ENCODE measurements around the gene SMDT1. TPM values are rescaled to one million over a fixed set of nuclear protein-coding genes. Genes with fewer than 3 reads are reported as not detected.

The SMDT1 gene
- polyA plus RNA-seq, 1 donor from 2014 or later, result 42.8 TPM

- no peaks in the 10 kb centered on the region for H3K9me2 ChIP-seq (ENCODE audit: insufficient read depth, low read length)
- H4K20me1 ChIP-seq (ENCODE audit: insufficient read depth), result no peaks in the 10 kb centered on the region
- no peak overlapping the region for H3K27ac ChIP-seq (ENCODE audit: low read length)
- H3K79me2 ChIP-seq (replicated peaks; ENCODE audit: insufficient read depth, low read length), result peaks cover 16% of the 10 kb centered on the region
- H3K4me3 ChIP-seq (ENCODE audit: low read length), result no peak overlapping the region
- no peak overlapping the region for H3K4me2 ChIP-seq (ENCODE audit: low read length)
- no peaks in the 10 kb centered on the region for H3K36me3 ChIP-seq (ENCODE audit: insufficient read depth, low read length)
- H2AFZ ChIP-seq (ENCODE audit: low read depth, low read length), result no peak overlapping the region
- no peak overlapping the region for H3K9ac ChIP-seq (ENCODE audit: low read length)
- peaks cover 8% of the 10 kb centered on the region for H3F3A ChIP-seq (ENCODE audit: insufficient read depth, low read length, poor library complexity, severe bottlenecking)
- no peaks in the 10 kb centered on the region for H3K9me3 ChIP-seq (ENCODE audit: low read length)
- no peaks in the 10 kb centered on the region for H3K27me3 ChIP-seq (ENCODE audit: insufficient read depth, low read depth, low read length)
- TF ChIP-seq REST (IDR thresholded peaks at IDR 0.05; ENCODE audit: borderline replicate concordance), result no peak
These were observed 2.6 kb upstream of the SMDT1 start for GRCh38 chr22:42076764-42077485.

GRCh38 chr22:42077486-42078125, 1.9 kb upstream of the SMDT1 start:
- H3K79me2 ChIP-seq (replicated peaks; ENCODE audit: insufficient read depth, low read length), result peaks cover 22% of the 10 kb centered on the region
- no peak for TF ChIP-seq EP300 (conservative IDR thresholded peaks at IDR 0.05; ENCODE audit: poor library complexity, severe bottlenecking)
- no peak for TF ChIP-seq REST (IDR thresholded peaks at IDR 0.05; ENCODE audit: borderline replicate concordance)
- TF ChIP-seq SMC3 (conservative IDR thresholded peaks at IDR 0.05; ENCODE audit: poor library complexity), result no peak
- TF ChIP-seq RAD21 (conservative IDR thresholded peaks at IDR 0.05), result no peak
- no peak for TF ChIP-seq EZH2 (IDR thresholded peaks at IDR 0.05; ENCODE audit: borderline replicate concordance, insufficient read depth, low read length, poor library complexity, severe bottlenecking)
- no peak for TF ChIP-seq MXI1 (conservative IDR thresholded peaks at IDR 0.05; ENCODE audit: poor library complexity, severe bottlenecking)
- H4K20me1 ChIP-seq (ENCODE audit: insufficient read depth), result no peaks in the 10 kb centered on the region
- no peaks in the 10 kb centered on the region for H3K9me2 ChIP-seq (ENCODE audit: insufficient read depth, low read length)
- no peak overlapping the region for H3K9ac ChIP-seq (ENCODE audit: low read length)
- H3K27me3 ChIP-seq (ENCODE audit: insufficient read depth, low read depth, low read length), result no peaks in the 10 kb centered on the region
- H3K9me3 ChIP-seq (ENCODE audit: low read length), result no peaks in the 10 kb centered on the region
- H2AFZ ChIP-seq (ENCODE audit: low read depth, low read length), result no peak overlapping the region
- no peak overlapping the region for H3K27ac ChIP-seq (ENCODE audit: low read length)
- peaks cover 8% of the 10 kb centered on the region for H3F3A ChIP-seq (ENCODE audit: insufficient read depth, low read length, poor library complexity, severe bottlenecking)
- no peak overlapping the region for H3K4me2 ChIP-seq (ENCODE audit: low read length)
- no peaks in the 10 kb centered on the region for H3K36me3 ChIP-seq (ENCODE audit: insufficient read depth, low read length)
- no peak overlapping the region for H3K4me3 ChIP-seq (ENCODE audit: low read length)
